HepG2 (cell line): Measurements from ENCODE around the gene MAPRE3.

Source experiments
- FOSL1 ChIP-seq: sonication (generic); formaldehyde crosslinking; IDR thresholded peaks from 2 replicates; pipeline ENCODE4 v1.9.0; 2021; ENCODE audit warnings: missing genetic modification reagents, borderline replicate concordance
- HINFP ChIP-seq: sonication (generic); formaldehyde crosslinking; IDR thresholded peaks from 2 replicates; pipeline ENCODE4 v1.4.0; 2020; ENCODE audit warnings: low read depth, mild to moderate bottlenecking, missing genetic modification reagents
- IRF9 ChIP-seq: sonication (generic); formaldehyde crosslinking; IDR thresholded peaks from 2 replicates; pipeline ENCODE4 v1.8.0; 2022; ENCODE audit warnings: missing genetic modification reagents, mild to moderate bottlenecking, borderline replicate concordance
- MLX ChIP-seq: IDR thresholded peaks from 2 replicates; pipeline ENCODE4 v1.6.1; 2016
- NFRKB ChIP-seq: fragments of 450-650 bp; IDR thresholded peaks from 2 replicates; pipeline ENCODE4 v1.6.1; 2017

- TF ChIP-seq MLX (CRISPR knock-in tag) = no peak
- no peak for TF ChIP-seq HINFP (CRISPR knock-in tag)
- TF ChIP-seq FOSL1 = no peak
- no peak for TF ChIP-seq IRF9 (CRISPR knock-in tag)
- no peak for TF ChIP-seq NFRKB
Measured at GRCh38 chr2:27007416-27008374, 37.3 kb downstream of the MAPRE3 start.
